Right cardiac atrium (tissue), 5 donors: ENCODE results near the gene TAPBP. TPM values are rescaled to one million over a fixed set of nuclear protein-coding genes. Genes with fewer than 3 reads are reported as not detected.

Experiments
- ATAC-seq, 2 donors: fragments of 200-7000 bp; cut with Tn5 transposase; one replicate each; pipeline versions ENCODE4 v1.8.0 to v1.9.1; 2020; ENCODE audit warnings: moderate library complexity in 2 of 2, mild to moderate bottlenecking in 1 of 2
- DNase-seq, 3 donors: peaks; one replicate each; pipeline ENCODE4 v3.0.0-alpha.2; 2020
- H3K27ac ChIP-seq: one replicate; pipeline ENCODE4 v1.5.1; 2013; ENCODE audit warnings: mild to moderate bottlenecking, low read length, control low read depth, moderate library complexity
- H3K27me3 ChIP-seq: one replicate; pipeline ENCODE4 v1.6.1; 2013; ENCODE audit not compliant: control insufficient read depth, insufficient read depth
- H3K4me1 ChIP-seq: one replicate; pipeline ENCODE4 v1.6.1; 2013; ENCODE audit warnings: low read length; ENCODE audit not compliant: control insufficient read depth, insufficient read depth
- H3K4me3 ChIP-seq: one replicate; pipeline ENCODE4 v1.5.1; 2013; ENCODE audit warnings: low read length, control low read depth
- H3K9me3 ChIP-seq: one replicate; pipeline ENCODE4 v1.6.1; 2013; ENCODE audit warnings: low read length; ENCODE audit not compliant: control insufficient read depth
- WGBS: extraction: QIAGEN DNeasy Blood & Tissue Kit; methylation state at CpG from one replicate; pipeline ENCODE4 v1.1.7; 2013; 5-methylcytosine and 5-hydroxymethylcytosine counted together
- intact Hi-C, 4 donors: fragments of 100-400 bp; cut with DNase I; formaldehyde crosslinking; loops; one replicate each; pipeline versions ENCODE4 v1.11.0 to v1.14.0; 2022 to 2023
- polyA plus RNA-seq: library from polyadenylated mRNA; stranded (reverse); fragments of 200-250 nt; gene quantifications from one replicate; pipeline ENCODE4 v1.2.3, GENCODE V29; 2013
- total RNA-seq, 4 donors: library from RNA; stranded (reverse); fragmentation: NEBNext Ultra II Directional; extraction: Animal tissue kit (Norgen Biotek cat#: 25700); gene quantifications; one replicate each; pipeline ENCODE4 v1.2.1, GENCODE V29; 2021
- donor health status: healthy with polysubstance abuse.
- donor health status: DM: no; HTN: yes; CAD: no.
- donor health status: DM: no; HTN: no; CAD: no.
- donor health status: DM: no; HTN: yes; CAD: no; lungs with severe emphysema.
- donor health status: DM: yes; HTN: yes; CAD: no.

Gene TAPBP
- total and polyA plus RNA-seq, 5 donors, result 35.3 to 91.6 (median 86.9) TPM

GRCh38 chr6:33296797-33297405 lies 17.0 kb downstream of the TAPBP start:
- peak overlapping the region; percentile 68 for H3K4me3 ChIP-seq
- H3K4me1 ChIP-seq, result no peaks in the 10 kb centered on the region
- WGBS, result 66% methylated on average over 12 of the region's 12 CpGs
- DNase-seq, result peak in 1 of 3 donors; percentile 63
- intact Hi-C loops, result no loop called here
- no peak for ATAC-seq
- H3K9me3 ChIP-seq, result no peaks in the 10 kb centered on the region
- H3K27ac ChIP-seq, result peak overlapping the region; percentile 62
- H3K27me3 ChIP-seq, result no peaks in the 10 kb centered on the region

GRCh38 chr6:33295621-33296369 lies 18.1 kb downstream of the TAPBP start:
- Histone ChIP-seq H3K27me3 (no peaks in the 10 kb centered on the region), H3K9me3 (no peaks in the 10 kb centered on the region), H3K4me3 (no peak overlapping the region), H3K4me1 (no peaks in the 10 kb centered on the region), H3K27ac (no peak overlapping the region)
- ATAC-seq (no peak), DNase-seq (peak in 1 of 3 donors; percentile 66)
- 82% methylated on average over 15 of the region's 15 CpGs for WGBS
- intact Hi-C loops, result no loop called here

- intact Hi-C loops, result no loop called here
- no peak overlapping the region for H3K27ac ChIP-seq
- no peaks in the 10 kb centered on the region for H3K27me3 ChIP-seq
- no peak overlapping the region for H3K4me3 ChIP-seq
- peaks cover 2% of the 10 kb centered on the region for H3K4me1 ChIP-seq
- WGBS, result 58% methylated on average over 10 of the region's 10 CpGs
- no peaks in the 10 kb centered on the region for H3K9me3 ChIP-seq
- DNase-seq, result no peak
- ATAC-seq, result no peak
Measured at GRCh38 chr6:33294086-33294823, 19.6 kb downstream of the TAPBP start.

GRCh38 chr6:33292996-33293682 lies 20.7 kb downstream of the TAPBP start:
- no peak overlapping the region for H3K27ac ChIP-seq
- no peaks in the 10 kb centered on the region for H3K9me3 ChIP-seq
- 81% methylated on average over 16 of the region's 16 CpGs for WGBS
- no peaks in the 10 kb centered on the region for H3K27me3 ChIP-seq
- DNase-seq (no peak), ATAC-seq (no peak)
- H3K4me3 ChIP-seq, result no peak overlapping the region
- intact Hi-C loops, result no loop called here
- H3K4me1 ChIP-seq, result peaks cover 7% of the 10 kb centered on the region

GRCh38 chr6:33290459-33290858 lies 23.4 kb downstream of the TAPBP start:
- DNase-seq, result no peak
- WGBS, result 68% methylated on average over 7 of the region's 7 CpGs
- Histone ChIP-seq H3K4me3 (no peak overlapping the region), H3K9me3 (no peaks in the 10 kb centered on the region), H3K4me1 (peaks cover 10% of the 10 kb centered on the region), H3K27me3 (no peaks in the 10 kb centered on the region), H3K27ac (no peak overlapping the region)
- intact Hi-C loops, result no loop called here
- ATAC-seq, result no peak

- H3K4me1 ChIP-seq, result peaks cover 10% of the 10 kb centered on the region
- 4% methylated on average over 14 of the region's 14 CpGs for WGBS
- intact Hi-C loops, result no loop called here
- DNase-seq, result no peak
- H3K9me3 ChIP-seq, result no peaks in the 10 kb centered on the region
- H3K27ac ChIP-seq, result peak overlapping the region; percentile 85
- ATAC-seq, result peak in 1 of 2 donors; percentile 6
- H3K27me3 ChIP-seq, result no peaks in the 10 kb centered on the region
- peak overlapping the region; percentile 99 for H3K4me3 ChIP-seq
Measured at GRCh38 chr6:33289784-33290315, 24.0 kb downstream of the TAPBP start.

GRCh38 chr6:33288921-33289783 lies 24.7 kb downstream of the TAPBP start, which contains the start of the genes PFDN6 and WDR46:
Gene PFDN6, plus strand, starts transcription at chr6:33289601. Its CDS starts 256 bp downstream, at chr6:33289857.
Gene WDR46, minus strand, starts transcription at chr6:33289239. Its CDS starts 69 bp downstream, at chr6:33289170.
- ATAC-seq, result peak; percentile 95
- DNase-seq, result peak; percentile 78 to 89 (median 82)
- H3K4me1 ChIP-seq, result peaks cover 10% of the 10 kb centered on the region
- under 1% methylated on average over 43 of the region's 43 CpGs for WGBS
- peak within 1 kb of the TSS; percentile 85 for H3K27ac ChIP-seq
- intact Hi-C loops, result no loop called here
- H3K27me3 ChIP-seq, result no peaks in the 10 kb centered on the region
- peak within 1 kb of the TSS; percentile 99 for H3K4me3 ChIP-seq
- no peaks in the 10 kb centered on the region for H3K9me3 ChIP-seq

- intact Hi-C loops, result no loop called here
- no peaks in the 10 kb centered on the region for H3K27me3 ChIP-seq
- ATAC-seq (peak in 1 of 2 donors; percentile 2), DNase-seq (peak in 1 of 3 donors; percentile 57)
- 14% methylated on average over 21 of the region's 21 CpGs for WGBS
- H3K9me3 ChIP-seq, result no peaks in the 10 kb centered on the region
- H3K4me3 ChIP-seq, result peak overlapping the region; percentile 99
- peak overlapping the region; percentile 8 for H3K27ac ChIP-seq
- H3K4me1 ChIP-seq, result peaks cover 10% of the 10 kb centered on the region
Measured at GRCh38 chr6:33288141-33288920, 25.5 kb downstream of the TAPBP start.
